ENCODE data around the gene SSU72. TPM values are rescaled to one million over a fixed set of nuclear protein-coding genes. Genes with fewer than 3 reads are reported as not detected.
"Not testable (repeated sequence)": the region's sequence is repeated elsewhere in the genome, so short reads cannot be mapped to it uniquely, and the experiment has no call there.

SSU72 gene
- total RNA-seq, 2 experiments from 2014 or later = 111 to 113 TPM

GRCh38 chr1:1558591-1558990, 16.1 kb downstream of the SSU72 start:
- ChIA-PET POLR2A (interaction anchor here (0.7 to 1.5 kb wide), 3 partner anchors 20 to 56 kb away, joined by 3 to 5 read pairs (median 3); partner anchors contain the start of gene MIB2), CTCF (interaction anchor here (1.0 kb wide), 1 partner anchor 15 kb away, joined by 4 read pairs; no protein-coding TSS in a partner anchor)
- no peak overlapping the region for H3K4me3 Mint-ChIP-seq
- no peak for DNase-seq
- no peaks in the 10 kb centered on the region for H3K4me1 Mint-ChIP-seq
- no peaks in the 10 kb centered on the region for H3K27me3 Mint-ChIP-seq
- peaks cover 21% of the 10 kb centered on the region for H3K36me3 Mint-ChIP-seq (ENCODE audit: low read depth)
- no peaks in the 10 kb centered on the region for H3K9me3 Mint-ChIP-seq
- no peak overlapping the region for H3K27ac Mint-ChIP-seq

GRCh38 chr1:1557688-1558087, 17.0 kb downstream of the SSU72 start:
- POLR2A ChIA-PET, H3K4me1 Mint-ChIP-seq, H3K4me3 Mint-ChIP-seq, H3K27me3 Mint-ChIP-seq, H3K27ac Mint-ChIP-seq, DNase-seq, CTCF ChIA-PET, H3K9me3 Mint-ChIP-seq: not testable (repeated sequence)
- peaks cover 14% of the 10 kb centered on the region for H3K36me3 Mint-ChIP-seq (ENCODE audit: low read depth)

DNA sequence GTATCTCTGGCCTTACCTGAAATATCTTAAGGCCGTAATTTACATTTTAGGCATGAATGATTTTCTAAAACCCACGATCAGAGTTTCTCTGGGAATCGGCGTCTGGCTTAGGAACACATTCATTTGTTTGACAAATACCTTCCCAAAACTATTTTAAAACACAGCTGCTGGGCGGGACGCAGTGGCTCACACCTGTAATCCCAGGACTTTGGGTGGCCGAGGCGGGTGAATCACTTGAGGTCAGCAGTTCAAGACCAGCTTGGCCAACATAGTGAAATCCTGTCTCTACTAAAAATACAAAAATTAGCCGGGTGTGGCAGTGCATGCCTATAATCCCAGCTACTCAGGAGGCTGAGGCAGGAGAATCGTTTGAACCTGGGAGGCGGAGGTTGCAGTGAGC, 17.7 kb downstream of the SSU72 start:
- DNase-seq; CTCF ChIA-PET; POLR2A ChIA-PET; H3K4me1 Mint-ChIP-seq; H3K4me3 Mint-ChIP-seq; H3K36me3 Mint-ChIP-seq (ENCODE audit: low read depth); H3K27me3 Mint-ChIP-seq; H3K27ac Mint-ChIP-seq; H3K9me3 Mint-ChIP-seq: not testable (repeated sequence)

DNA sequence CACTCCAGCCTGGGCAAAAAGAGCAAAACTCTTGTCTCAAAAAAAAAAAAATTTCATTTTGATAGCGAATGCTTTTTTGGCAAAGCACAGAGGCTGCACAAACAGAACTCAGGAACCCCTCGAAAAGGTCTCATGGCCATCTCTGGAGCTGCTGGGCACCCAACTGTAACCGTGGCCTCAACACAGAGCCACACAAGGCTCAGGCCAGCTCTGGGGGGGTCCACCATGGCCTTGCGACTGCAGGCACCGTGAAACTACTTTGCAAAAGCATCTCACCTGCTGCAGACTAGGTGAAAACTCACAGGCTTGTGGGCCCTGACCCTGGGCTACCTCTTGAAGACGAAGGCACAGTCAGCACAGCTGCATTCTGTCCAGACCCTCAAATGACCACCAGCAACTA, 18.2 kb downstream of the SSU72 start:
- POLR2A ChIA-PET = no interaction called here
- Mint-ChIP-seq H3K27me3 (no peaks in the 10 kb centered on the region), H3K9me3 (no peaks in the 10 kb centered on the region), H3K27ac (no peak overlapping the region), H3K36me3 (ENCODE audit: low read depth) (peaks cover 3% of the 10 kb centered on the region), H3K4me3 (no peak overlapping the region), H3K4me1 (no peaks in the 10 kb centered on the region)
- CTCF ChIA-PET = no interaction called here
- no peak for DNase-seq

- DNase-seq = no peak
- ChIA-PET CTCF (no interaction called here), POLR2A (no interaction called here)
- Mint-ChIP-seq H3K36me3 (ENCODE audit: low read depth) (no peaks in the 10 kb centered on the region), H3K9me3 (no peaks in the 10 kb centered on the region), H3K27ac (no peak overlapping the region), H3K4me3 (no peak overlapping the region), H3K27me3 (no peaks in the 10 kb centered on the region), H3K4me1 (no peaks in the 10 kb centered on the region)
These were observed 19.4 kb downstream of the SSU72 start for GRCh38 chr1:1554926-1555915.

GRCh38 chr1:1554550-1554925, 20.1 kb downstream of the SSU72 start:
- H3K4me1 Mint-ChIP-seq = no peaks in the 10 kb centered on the region
- H3K9me3 Mint-ChIP-seq = no peaks in the 10 kb centered on the region
- H3K36me3 Mint-ChIP-seq (ENCODE audit: low read depth) = no peaks in the 10 kb centered on the region
- no peak overlapping the region for H3K4me3 Mint-ChIP-seq
- no peak for DNase-seq
- H3K27ac Mint-ChIP-seq = no peak overlapping the region
- ChIA-PET POLR2A (no interaction called here), CTCF (no interaction called here)
- no peaks in the 10 kb centered on the region for H3K27me3 Mint-ChIP-seq

DNA sequence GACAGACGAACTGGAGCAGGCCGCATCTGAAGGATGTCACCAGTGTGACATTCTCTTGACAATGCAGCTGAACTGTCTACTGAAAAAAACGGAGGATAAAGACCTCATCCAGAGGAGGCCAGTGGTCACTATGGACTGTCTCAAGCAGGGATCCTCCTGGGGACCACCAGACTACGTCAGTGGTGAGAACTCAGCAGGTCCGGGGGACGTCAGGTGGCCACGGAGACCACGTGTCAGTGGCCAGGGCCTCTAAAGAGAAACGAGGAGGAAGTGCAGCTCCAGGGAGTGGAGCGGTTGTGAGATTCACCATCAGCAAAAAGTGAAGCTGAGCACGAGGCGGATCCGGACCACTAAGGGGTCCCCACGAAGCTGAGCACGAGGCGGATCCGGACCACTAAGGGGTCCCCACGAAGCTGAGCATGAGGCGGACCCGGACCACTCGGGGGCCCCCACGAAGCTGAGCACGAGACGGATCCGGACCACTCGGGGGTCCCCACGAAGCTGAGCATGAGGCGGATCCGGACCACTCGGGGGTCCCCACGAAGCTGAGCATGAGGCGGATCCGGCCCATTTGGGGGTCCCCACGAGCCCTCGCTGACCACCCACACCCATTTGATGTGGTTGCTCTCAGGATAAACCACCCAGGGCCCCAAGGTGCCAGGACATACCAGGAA, 20.7 kb downstream of the SSU72 start:
- Mint-ChIP-seq H3K4me3 (no peak overlapping the region), H3K4me1 (no peaks in the 10 kb centered on the region), H3K9me3 (no peaks in the 10 kb centered on the region), H3K27ac (no peak overlapping the region), H3K36me3 (ENCODE audit: low read depth) (no peaks in the 10 kb centered on the region), H3K27me3 (no peaks in the 10 kb centered on the region)
- ChIA-PET POLR2A (no interaction called here), CTCF (no interaction called here)
- no peak for DNase-seq

- Mint-ChIP-seq H3K4me3 (no peak overlapping the region), H3K9me3 (no peaks in the 10 kb centered on the region), H3K4me1 (no peaks in the 10 kb centered on the region), H3K27me3 (no peaks in the 10 kb centered on the region), H3K27ac (no peak overlapping the region), H3K36me3 (ENCODE audit: low read depth) (no peaks in the 10 kb centered on the region)
- CTCF ChIA-PET = no interaction called here
- POLR2A ChIA-PET = interaction anchor here (2.0 kb wide), 1 partner anchor 12 kb away, joined by 5 read pairs; no protein-coding TSS in a partner anchor
- DNase-seq = no peak
These were observed 22.4 kb downstream of the SSU72 start for GRCh38 chr1:1552263-1552639.

GRCh38 chr1:1551524-1552262, 23.0 kb downstream of the SSU72 start:
- Mint-ChIP-seq H3K36me3 (ENCODE audit: low read depth) (no peaks in the 10 kb centered on the region), H3K4me3 (no peak overlapping the region), H3K27ac (no peak overlapping the region), H3K27me3 (no peaks in the 10 kb centered on the region), H3K4me1 (no peaks in the 10 kb centered on the region), H3K9me3 (no peaks in the 10 kb centered on the region)
- DNase-seq = no peak
- CTCF ChIA-PET = no interaction called here
- POLR2A ChIA-PET = interaction anchor here (2.0 kb wide), 1 partner anchor 13 kb away, joined by 5 read pairs; no protein-coding TSS in a partner anchor

- ChIA-PET CTCF (no interaction called here), POLR2A (interaction anchor here (2.0 kb wide), 1 partner anchor 14 kb away, joined by 5 read pairs; no protein-coding TSS in a partner anchor)
These were observed 23.9 kb downstream of the SSU72 start for GRCh38 chr1:1550591-1551432.

GRCh38 chr1:1550087-1550486, 24.6 kb downstream of the SSU72 start:
- ChIA-PET CTCF (no interaction called here), POLR2A (no interaction called here)
- Mint-ChIP-seq H3K36me3 (ENCODE audit: low read depth) (no peaks in the 10 kb centered on the region), H3K4me1 (no peaks in the 10 kb centered on the region), H3K9me3 (no peaks in the 10 kb centered on the region), H3K27me3 (no peaks in the 10 kb centered on the region), H3K4me3 (no peak overlapping the region), H3K27ac (no peak overlapping the region)
- no peak for DNase-seq

More at GRCh38 chr1:1550591-1551432, 23.9 kb downstream of the SSU72 start:
- Mint-ChIP-seq H3K9me3 (no peaks in the 10 kb centered on the region), H3K36me3 (ENCODE audit: low read depth) (no peaks in the 10 kb centered on the region), H3K4me3 (no peak overlapping the region), H3K4me1 (no peaks in the 10 kb centered on the region), H3K27ac (no peak overlapping the region), H3K27me3 (no peaks in the 10 kb centered on the region)
- DNase-seq = no peak

- H3K27ac Mint-ChIP-seq = no peak overlapping the region
- no peaks in the 10 kb centered on the region for H3K4me1 Mint-ChIP-seq
- no peaks in the 10 kb centered on the region for H3K27me3 Mint-ChIP-seq
- H3K36me3 Mint-ChIP-seq (ENCODE audit: low read depth) = no peaks in the 10 kb centered on the region
- CTCF ChIA-PET = no interaction called here
- no peak for DNase-seq
- H3K9me3 Mint-ChIP-seq = no peaks in the 10 kb centered on the region
- POLR2A ChIA-PET = no interaction called here
- H3K4me3 Mint-ChIP-seq = no peak overlapping the region
These were observed 26.1 kb downstream of the SSU72 start for GRCh38 chr1:1548591-1548990.
